Kidney (tissue), 14 donors: ENCODE results near the gene SAMM50. TPM values are rescaled to one million over a fixed set of nuclear protein-coding genes. Genes with fewer than 3 reads are reported as not detected.

Experiments
- DNase-seq, 5 donors: peaks; one replicate each; pipeline ENCODE4 v3.0.0-alpha.2; 2013 to 2020
- FAIRE-seq: peaks from 2 replicates; lab custom pipeline; 2012; peaks lifted over from hg19 to GRCh38; lab: Jason Lieb, UNC
- H3K27ac ChIP-seq, 2 donors: one replicate each; pipeline ENCODE4 v1.7.0; 2013; ENCODE audit warnings: low read depth in 2 of 2, low read length in 2 of 2, inconsistent platforms in 1 of 2
- H3K27me3 ChIP-seq: one replicate; pipeline ENCODE4 v1.7.1; 2013; ENCODE audit warnings: low read length, inconsistent platforms; ENCODE audit not compliant: control insufficient read depth, insufficient read depth
- H3K36me3 ChIP-seq, 3 donors: one replicate each; pipeline versions ENCODE4 v1.7.0 to v1.7.1; 2013; ENCODE audit warnings: low read length in 3 of 3, control low read depth in 1 of 3, inconsistent platforms in 1 of 3; ENCODE audit not compliant: insufficient read depth in 3 of 3, control insufficient read depth in 2 of 3
- H3K4me1 ChIP-seq, 3 donors: one replicate each; pipeline versions ENCODE4 v1.7.0 to v1.7.1; 2013; ENCODE audit warnings: low read length in 3 of 3, inconsistent platforms in 1 of 3, low read depth in 1 of 3; ENCODE audit not compliant: control insufficient read depth in 2 of 3, insufficient read depth in 2 of 3
- H3K4me3 ChIP-seq, 3 donors: one replicate each; pipeline versions ENCODE4 v1.7.0 to v1.8.1; 2013; ENCODE audit warnings: low read length in 3 of 3, control low read depth in 1 of 3, inconsistent platforms in 1 of 3
- H3K9ac ChIP-seq, 3 donors: one replicate each; pipeline versions ENCODE4 v1.7.0 to v1.7.1; 2013; ENCODE audit warnings: low read length in 3 of 3, control low read depth in 1 of 3, inconsistent platforms in 1 of 3
- H3K9me3 ChIP-seq, 3 donors: one replicate each; pipeline versions ENCODE4 v1.7.0 to v1.7.1; 2013; ENCODE audit warnings: low read length in 3 of 3, control low read depth in 1 of 3, inconsistent platforms in 1 of 3; ENCODE audit not compliant: control insufficient read depth in 2 of 3, insufficient read depth in 1 of 3
- intact Hi-C: fragments of 100-400 bp; cut with DNase I; formaldehyde crosslinking; loops from one replicate; pipeline ENCODE4 v1.11.1; 2022
- polyA plus RNA-seq: library from polyadenylated mRNA; stranded (reverse); fragments of 350-450 nt; fragmentation: Illumina TruSeq; extraction: RNeasy Lipid Tissue Mini Kit (QIAGEN cat#74804); gene quantifications from one replicate; pipeline ENCODE4 v1.2.3, GENCODE V29; 2014; ENCODE audit warnings: low read depth, low replicate concordance; ENCODE audit not compliant: insufficient read depth
- total RNA-seq: library from RNA; stranded (reverse); fragmentation: NEBNext Ultra II Directional; extraction: Animal tissue kit (Norgen Biotek cat#: 25700); gene quantifications from one replicate; pipeline ENCODE4 v1.2.1, GENCODE V29; 2021
- TF ChIP-seq, protein P1 (sequence below): IDR thresholded peaks from 3 replicates; pipeline ENCODE4 v1.5.1; 2012; ENCODE audit warnings: mild to moderate bottlenecking, moderate library complexity, borderline replicate concordance; ENCODE audit not compliant: insufficient read depth; ENCODE audit errors: extremely low read depth
- donor health status: control.
- donor health status: control.
- donor health status: control.
- donor health status: control.
- donor health status: control.
- donor health status: DM: yes; HTN: yes; CAD: no.
- donor health status: Normal renal cell carcinoma (clear cell type).

Gene SAMM50
- total and polyA plus RNA-seq, 2 donors from 2014 or later, result 34.9 to 57.0 TPM

DNA sequence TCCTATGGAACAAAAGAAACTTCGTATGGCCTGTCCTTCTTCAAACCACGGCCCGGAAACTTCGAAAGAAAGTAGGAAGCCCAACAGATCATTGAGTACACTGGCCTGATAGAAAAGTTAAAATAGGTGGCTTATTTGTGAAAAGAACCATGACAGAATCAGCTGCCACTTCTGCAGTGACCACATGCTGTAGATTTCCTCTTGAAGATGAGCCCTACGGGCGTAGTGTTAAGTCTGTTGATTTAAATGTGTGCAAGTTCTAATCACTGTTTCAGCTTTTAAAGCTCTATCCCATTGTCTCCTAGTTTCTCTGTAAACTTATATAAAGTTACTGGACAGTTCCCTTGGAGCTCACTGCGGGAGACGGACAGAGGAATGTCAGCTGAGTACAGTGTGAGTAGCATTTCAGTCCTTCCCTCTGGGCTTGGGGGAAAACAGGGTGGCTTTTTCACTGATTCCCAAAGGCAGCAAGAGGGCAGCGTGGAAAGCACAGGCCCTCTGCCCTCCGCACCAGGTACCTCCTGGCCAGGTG is 17.8 kb downstream of the SAMM50 start:
- Histone ChIP-seq H3K36me3 (peaks cover 0 to 62% (median 49%) of the 10 kb centered on the region in 3 donors), H3K4me3 (no peak overlapping the region), H3K4me1 (peaks cover 0 to 4% (median 0%) of the 10 kb centered on the region in 3 donors), H3K27me3 (no peaks in the 10 kb centered on the region), H3K9me3 (no peaks in the 10 kb centered on the region), H3K9ac (no peak overlapping the region), H3K27ac (no peak overlapping the region)
- TF ChIP-seq, protein P1, sequence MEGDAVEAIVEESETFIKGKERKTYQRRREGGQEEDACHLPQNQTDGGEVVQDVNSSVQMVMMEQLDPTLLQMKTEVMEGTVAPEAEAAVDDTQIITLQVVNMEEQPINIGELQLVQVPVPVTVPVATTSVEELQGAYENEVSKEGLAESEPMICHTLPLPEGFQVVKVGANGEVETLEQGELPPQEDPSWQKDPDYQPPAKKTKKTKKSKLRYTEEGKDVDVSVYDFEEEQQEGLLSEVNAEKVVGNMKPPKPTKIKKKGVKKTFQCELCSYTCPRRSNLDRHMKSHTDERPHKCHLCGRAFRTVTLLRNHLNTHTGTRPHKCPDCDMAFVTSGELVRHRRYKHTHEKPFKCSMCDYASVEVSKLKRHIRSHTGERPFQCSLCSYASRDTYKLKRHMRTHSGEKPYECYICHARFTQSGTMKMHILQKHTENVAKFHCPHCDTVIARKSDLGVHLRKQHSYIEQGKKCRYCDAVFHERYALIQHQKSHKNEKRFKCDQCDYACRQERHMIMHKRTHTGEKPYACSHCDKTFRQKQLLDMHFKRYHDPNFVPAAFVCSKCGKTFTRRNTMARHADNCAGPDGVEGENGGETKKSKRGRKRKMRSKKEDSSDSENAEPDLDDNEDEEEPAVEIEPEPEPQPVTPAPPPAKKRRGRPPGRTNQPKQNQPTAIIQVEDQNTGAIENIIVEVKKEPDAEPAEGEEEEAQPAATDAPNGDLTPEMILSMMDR, result no peak
- no peak for FAIRE-seq
- no peak for DNase-seq
- intact Hi-C loops, result no loop called here

DNA sequence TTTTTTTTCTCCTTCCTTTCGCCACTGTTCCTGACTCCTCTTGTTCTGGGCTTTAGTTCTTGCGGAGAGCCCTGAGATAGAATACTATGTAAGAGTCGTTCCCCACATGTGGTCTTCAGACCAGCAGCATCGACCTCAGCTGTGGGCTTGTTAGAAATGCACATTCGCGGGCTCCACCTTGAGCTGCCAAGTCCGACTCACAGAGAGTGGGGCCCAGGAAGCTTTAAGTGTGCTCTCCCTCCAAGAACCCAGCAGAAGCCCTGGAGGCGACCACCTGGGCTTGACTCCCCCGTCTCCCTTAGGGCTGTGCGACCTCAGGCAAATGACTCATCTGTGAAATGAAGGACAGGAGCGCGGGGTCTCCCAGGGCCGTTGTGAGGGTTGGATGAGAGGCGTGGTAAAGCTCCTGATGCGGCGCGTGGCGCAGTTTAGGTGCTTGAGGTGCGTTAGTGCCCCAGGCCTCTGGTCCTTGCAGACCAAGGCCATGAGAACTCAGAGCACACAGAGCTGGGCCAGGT is 18.8 kb downstream of the SAMM50 start:
- peaks cover 0 to 4% (median 0%) of the 10 kb centered on the region in 3 donors for H3K4me1 ChIP-seq
- FAIRE-seq, result no peak
- no peak for DNase-seq
- TF ChIP-seq, protein P1, result no peak
- H3K36me3 ChIP-seq, result peaks cover 0 to 60% (median 44%) of the 10 kb centered on the region in 3 donors
- intact Hi-C loops, result no loop called here
- no peak overlapping the region for H3K4me3 ChIP-seq
- no peak overlapping the region for H3K9ac ChIP-seq
- H3K9me3 ChIP-seq, result no peaks in the 10 kb centered on the region
- no peaks in the 10 kb centered on the region for H3K27me3 ChIP-seq
- H3K27ac ChIP-seq, result no peak overlapping the region

DNA sequence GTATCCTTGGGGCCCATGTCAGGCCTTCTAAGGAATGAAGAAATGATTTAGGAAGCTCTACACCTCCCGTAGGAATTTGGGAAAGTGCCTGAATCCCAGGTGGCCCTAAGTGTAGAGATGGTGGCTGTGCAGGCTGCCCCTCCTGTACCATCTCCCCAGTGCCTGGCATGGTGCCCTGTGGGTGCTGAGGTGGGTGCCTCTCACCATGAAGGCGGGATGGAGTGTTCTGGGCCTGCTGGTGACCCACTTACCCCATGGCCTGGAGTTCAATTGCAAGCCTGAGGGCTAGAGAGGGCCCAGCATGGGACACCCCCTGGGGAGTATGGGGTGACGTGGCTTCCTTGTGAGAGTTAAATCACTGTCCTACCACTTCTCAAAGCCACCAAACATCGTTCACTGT is 19.8 kb downstream of the SAMM50 start:
- no peak for DNase-seq
- no peak overlapping the region for H3K27ac ChIP-seq
- no peak overlapping the region for H3K4me3 ChIP-seq
- no peak overlapping the region for H3K9ac ChIP-seq
- FAIRE-seq, result no peak
- peaks cover 0 to 1% (median 0%) of the 10 kb centered on the region in 3 donors for H3K4me1 ChIP-seq
- no peaks in the 10 kb centered on the region for H3K27me3 ChIP-seq
- H3K9me3 ChIP-seq, result no peaks in the 10 kb centered on the region
- TF ChIP-seq, protein P1, result no peak
- intact Hi-C loops, result no loop called here
- peaks cover 0 to 60% (median 49%) of the 10 kb centered on the region in 3 donors for H3K36me3 ChIP-seq
